Naive thymus-derived CD4-positive, alpha-beta T cell (primary cell): ENCODE measurements around the gene DIPK1C. TPM values are rescaled to one million over a fixed set of nuclear protein-coding genes. Genes with fewer than 3 reads are reported as not detected.

Experiments
- ATAC-seq: fragments of 150-1000 bp; cut with Tn5 transposase; 2 replicates; pipeline ENCODE4 v1.10.0; 2021; ENCODE audit warnings: mild to moderate bottlenecking, moderate library complexity
- CTCF ChIA-PET: fragments of 350-600 bp; sonication (Branson Sonifier 250); formaldehyde crosslinking; loops from one replicate; lab custom pipeline; 2021; ENCODE audit warnings: antibody characterized with exemption; lab: Charles Lee
- POLR2A ChIA-PET: fragments of 350-600 bp; sonication (Branson Sonifier 250); formaldehyde crosslinking; loops from one replicate; lab custom pipeline; 2021; ENCODE audit warnings: antibody characterized with exemption, inconsistent platforms; lab: Charles Lee
- DNase-seq, 9 donors: peaks; one replicate each; pipeline versions ENCODE4 v3.0.0 to v3.0.0-alpha.2; 2020 to 2022; ENCODE audit warnings: mixed read lengths in 1 of 9
- H3K27ac ChIP-seq: one replicate; pipeline ENCODE4 v1.7.0; 2013; ENCODE audit warnings: mild to moderate bottlenecking, low read depth, low read length, moderate library complexity
- H3K27me3 ChIP-seq, 2 donors: one replicate each; pipeline ENCODE4 v1.7.0; 2013; ENCODE audit warnings: low read length in 2 of 2, mild to moderate bottlenecking in 2 of 2, moderate library complexity in 2 of 2; ENCODE audit not compliant: control insufficient read depth in 2 of 2, insufficient read depth in 2 of 2
- H3K36me3 ChIP-seq, 3 experiments: 1 replicate in 2 of 3; 2 replicates in 1 of 3; pipeline ENCODE4 v1.7.0; 2013; ENCODE audit warnings: low read length in 3 of 3, mild to moderate bottlenecking in 3 of 3, moderate library complexity in 1 of 3; ENCODE audit not compliant: insufficient read depth in 3 of 3, control insufficient read depth in 2 of 3
- H3K4me1 ChIP-seq, 2 donors: one replicate each; pipeline ENCODE4 v1.7.0; 2013; ENCODE audit warnings: low read length in 2 of 2, mild to moderate bottlenecking in 2 of 2, moderate library complexity in 1 of 2; ENCODE audit not compliant: control insufficient read depth in 2 of 2, insufficient read depth in 2 of 2
- H3K4me3 ChIP-seq: 2 replicates; pipeline ENCODE4 v1.7.0; 2013; ENCODE audit warnings: mild to moderate bottlenecking, low read length
- H3K9me3 ChIP-seq, 3 experiments: 1 replicate in 2 of 3; 2 replicates in 1 of 3; pipeline ENCODE4 v1.7.0; 2013; ENCODE audit warnings: low read length in 3 of 3; ENCODE audit not compliant: control insufficient read depth in 2 of 3
- H3K27ac Mint-ChIP-seq, 9 donors: one replicate each; pipeline ENCODE4 v1.8.0; 2020 to 2022; ENCODE audit warnings: mixed read lengths in 9 of 9, mild to moderate bottlenecking in 8 of 9, moderate library complexity in 5 of 9, inconsistent platforms in 2 of 9
- H3K27me3 Mint-ChIP-seq, 5 donors: one replicate each; pipeline ENCODE4 v1.8.0; 2021 to 2022; ENCODE audit warnings: mixed read lengths in 5 of 5, mild to moderate bottlenecking in 1 of 5
- H3K36me3 Mint-ChIP-seq, 5 donors: one replicate each; pipeline ENCODE4 v1.8.0; 2020 to 2022; ENCODE audit warnings: mixed read lengths in 5 of 5, mild to moderate bottlenecking in 3 of 5, inconsistent platforms in 1 of 5
- H3K4me1 Mint-ChIP-seq, 7 donors: one replicate each; pipeline ENCODE4 v1.8.0; 2020 to 2022; ENCODE audit warnings: mixed read lengths in 7 of 7, mild to moderate bottlenecking in 3 of 7, inconsistent platforms in 1 of 7
- H3K4me3 Mint-ChIP-seq, 10 donors: one replicate each; pipeline ENCODE4 v1.8.0; 2020 to 2022; ENCODE audit warnings: mild to moderate bottlenecking in 10 of 10, mixed read lengths in 10 of 10, moderate library complexity in 6 of 10, inconsistent platforms in 2 of 10
- H3K9me3 Mint-ChIP-seq, 11 donors: one replicate each; pipeline ENCODE4 v1.8.0; 2020 to 2022; ENCODE audit warnings: mixed read lengths in 11 of 11, mild to moderate bottlenecking in 4 of 11, inconsistent platforms in 1 of 11, moderate library complexity in 1 of 11
- intact Hi-C, 2 donors: fragments of 100-400 bp; cut with micrococcal nuclease; formaldehyde crosslinking; loops; one replicate each; pipeline ENCODE4 v1.15.1; 2023
- polyA plus RNA-seq, 2 donors: library from polyadenylated mRNA; unstranded; fragments of 300-500 nt; fragmentation: Illumina TruSeq; gene quantifications; one replicate each; pipeline ENCODE4 v1.2.3, GENCODE V29; 2021
- total RNA-seq, 6 experiments: library from RNA in 5 of 6; stranded (reverse) in 5 of 6; gene quantifications; 1 replicate in 5 of 6; 2 replicates in 1 of 6; pipeline ENCODE4 v1.2.3 and lab custom pipeline; 2021 to 2026

The DIPK1C gene
- total and polyA plus RNA-seq, 7 experiments from 2014 or later = not detected

DNA sequence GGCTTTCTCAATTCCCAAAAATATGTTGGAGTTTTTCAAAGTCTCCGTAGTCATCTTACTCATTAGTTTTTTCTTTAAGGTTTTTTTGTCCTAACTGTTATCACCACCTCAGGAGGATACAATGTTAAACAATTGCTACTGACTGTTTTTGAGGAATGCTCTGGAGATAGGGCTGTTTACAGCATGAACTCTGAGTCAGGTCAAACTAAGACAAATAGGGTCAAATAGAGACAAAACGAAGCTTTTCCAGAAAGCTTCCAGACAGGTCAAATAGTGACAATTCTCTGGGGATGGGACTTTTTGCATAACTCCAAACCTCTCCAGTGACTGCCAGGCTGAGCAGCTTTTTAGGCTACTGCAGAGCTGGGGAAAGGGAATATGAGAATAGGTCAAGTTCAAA lies 15.2 kb upstream of the DIPK1C start:
- intact Hi-C loops = no loop called here
- Histone ChIP-seq H3K9me3 (no peaks in the 10 kb centered on the region), H3K4me3 (no peak overlapping the region), H3K27me3 (no peaks in the 10 kb centered on the region), H3K36me3 (no peaks in the 10 kb centered on the region), H3K4me1 (no peaks in the 10 kb centered on the region), H3K27ac (no peak overlapping the region)
- ATAC-seq (no peak), DNase-seq (no peak)
- CTCF ChIA-PET = no interaction called here
- no peaks in the 10 kb centered on the region for H3K36me3 Mint-ChIP-seq
- no peak overlapping the region for H3K27ac Mint-ChIP-seq
- no peak overlapping the region for H3K4me3 Mint-ChIP-seq
- no peaks in the 10 kb centered on the region for H3K4me1 Mint-ChIP-seq
- POLR2A ChIA-PET = no interaction called here
- H3K9me3 Mint-ChIP-seq = peaks cover 0 to 12% (median 5%) of the 10 kb centered on the region in 11 donors
- H3K27me3 Mint-ChIP-seq = peaks cover 0 to 24% (median 0%) of the 10 kb centered on the region in 5 donors

- peaks cover 0 to 29% (median 0%) of the 10 kb centered on the region in 5 donors for H3K27me3 Mint-ChIP-seq
- H3K36me3 Mint-ChIP-seq = no peaks in the 10 kb centered on the region
- Histone ChIP-seq H3K9me3 (no peaks in the 10 kb centered on the region), H3K27ac (no peak overlapping the region), H3K4me3 (no peak overlapping the region), H3K27me3 (no peaks in the 10 kb centered on the region), H3K4me1 (no peaks in the 10 kb centered on the region), H3K36me3 (no peaks in the 10 kb centered on the region)
- POLR2A ChIA-PET = no interaction called here
- DNase-seq (no peak), ATAC-seq (no peak)
- no peak overlapping the region for H3K27ac Mint-ChIP-seq
- peaks cover 0 to 12% (median 5%) of the 10 kb centered on the region in 11 donors for H3K9me3 Mint-ChIP-seq
- CTCF ChIA-PET = no interaction called here
- intact Hi-C loops = no loop called here
- no peak overlapping the region for H3K4me3 Mint-ChIP-seq
- peaks cover 0 to 15% (median 0%) of the 10 kb centered on the region in 7 donors for H3K4me1 Mint-ChIP-seq
These were observed 11.5 kb upstream of the DIPK1C start for GRCh38 chr18:74468547-74469061.

GRCh38 chr18:74465775-74466174 lies 8.7 kb upstream of the DIPK1C start:
- H3K36me3 ChIP-seq = no peaks in the 10 kb centered on the region
- H3K27me3 Mint-ChIP-seq = peaks cover 0 to 36% (median 0%) of the 10 kb centered on the region in 5 donors
- no peak overlapping the region for H3K27ac Mint-ChIP-seq
- CTCF ChIA-PET = interaction anchor here (1.0 kb wide), 1 partner anchor 12 kb away, joined by 4 read pairs; no protein-coding TSS in a partner anchor
- H3K9me3 ChIP-seq = no peaks in the 10 kb centered on the region
- no peaks in the 10 kb centered on the region for H3K4me1 ChIP-seq
- H3K27ac ChIP-seq = no peak overlapping the region
- H3K4me3 ChIP-seq = no peak overlapping the region
- intact Hi-C loops = no loop called here
- H3K9me3 Mint-ChIP-seq = peaks cover 0 to 12% (median 5%) of the 10 kb centered on the region in 11 donors
- no peak overlapping the region for H3K4me3 Mint-ChIP-seq
- H3K27me3 ChIP-seq = no peaks in the 10 kb centered on the region
- H3K36me3 Mint-ChIP-seq = no peaks in the 10 kb centered on the region
- H3K4me1 Mint-ChIP-seq = peaks cover 0 to 15% (median 0%) of the 10 kb centered on the region in 7 donors
- no peak for DNase-seq
- ATAC-seq = no peak
- POLR2A ChIA-PET = no interaction called here

- no peak overlapping the region for H3K27ac Mint-ChIP-seq
- Histone ChIP-seq H3K4me1 (no peaks in the 10 kb centered on the region), H3K9me3 (no peaks in the 10 kb centered on the region), H3K4me3 (no peak overlapping the region), H3K27me3 (no peaks in the 10 kb centered on the region), H3K36me3 (no peaks in the 10 kb centered on the region), H3K27ac (no peak overlapping the region)
- POLR2A ChIA-PET = no interaction called here
- no peaks in the 10 kb centered on the region for H3K36me3 Mint-ChIP-seq
- H3K4me3 Mint-ChIP-seq = no peak overlapping the region
- H3K9me3 Mint-ChIP-seq = no peaks in the 10 kb centered on the region
- intact Hi-C loops = no loop called here
- ATAC-seq (no peak), DNase-seq (no peak)
- CTCF ChIA-PET = no interaction called here
- peaks cover 0 to 21% (median 7%) of the 10 kb centered on the region in 7 donors for H3K4me1 Mint-ChIP-seq
- H3K27me3 Mint-ChIP-seq = peaks cover 0 to 45% (median 0%) of the 10 kb centered on the region in 5 donors
These were observed 6.9 kb upstream of the DIPK1C start for GRCh38 chr18:74463983-74464382.

DNA sequence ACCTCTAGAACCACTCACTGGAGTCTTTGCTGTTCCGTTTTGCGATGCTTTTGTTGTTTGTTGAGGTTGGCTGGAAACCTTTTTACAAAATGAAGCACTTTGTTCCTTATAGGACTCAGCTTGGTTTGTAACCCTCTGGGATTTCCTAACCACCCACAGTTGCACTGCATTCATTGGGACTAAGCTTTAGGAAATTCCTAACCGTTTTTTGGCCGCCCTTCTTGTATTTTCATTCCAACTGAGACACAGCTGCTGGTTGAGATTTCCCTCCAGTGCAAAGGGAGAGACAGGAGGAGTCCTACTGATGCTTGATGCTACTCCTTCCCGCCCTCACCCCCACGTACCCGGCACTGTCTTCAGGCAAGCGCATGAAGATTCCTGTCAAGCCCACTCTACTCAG lies 6.1 kb upstream of the DIPK1C start:
- no peaks in the 10 kb centered on the region for H3K9me3 ChIP-seq
- Mint-ChIP-seq H3K27me3 (peaks cover 0 to 45% (median 3%) of the 10 kb centered on the region in 5 donors), H3K36me3 (no peaks in the 10 kb centered on the region), H3K9me3 (no peaks in the 10 kb centered on the region), H3K4me1 (peaks cover 0 to 24% (median 14%) of the 10 kb centered on the region in 7 donors), H3K27ac (no peak overlapping the region), H3K4me3 (no peak overlapping the region)
- no peak for DNase-seq
- H3K4me3 ChIP-seq = no peak overlapping the region
- ATAC-seq = no peak
- intact Hi-C loops = no loop called here
- no peak overlapping the region for H3K27ac ChIP-seq
- H3K36me3 ChIP-seq = no peaks in the 10 kb centered on the region
- POLR2A ChIA-PET = interaction anchor here (0.6 kb wide), 1 partner anchor 115 kb away, joined by 4 read pairs; no protein-coding TSS in a partner anchor
- H3K27me3 ChIP-seq = no peaks in the 10 kb centered on the region
- no peaks in the 10 kb centered on the region for H3K4me1 ChIP-seq
- CTCF ChIA-PET = interaction anchor here (1.0 kb wide), 1 partner anchor 63 kb away, joined by 3 read pairs; no protein-coding TSS in a partner anchor

- DNase-seq (no peak), ATAC-seq (no peak)
- Histone ChIP-seq H3K4me1 (peaks cover 0 to 4% of the 10 kb centered on the region in 2 donors), H3K36me3 (no peaks in the 10 kb centered on the region), H3K4me3 (no peak overlapping the region), H3K27me3 (no peaks in the 10 kb centered on the region), H3K27ac (no peak overlapping the region), H3K9me3 (no peaks in the 10 kb centered on the region)
- POLR2A ChIA-PET = interaction anchor here (0.5 to 1.0 kb wide), 2 partner anchors 8 to 14 kb away, joined by 3 read pairs; no protein-coding TSS in a partner anchor
- Mint-ChIP-seq H3K36me3 (no peaks in the 10 kb centered on the region), H3K4me1 (peaks cover 0 to 30% (median 28%) of the 10 kb centered on the region in 7 donors), H3K27me3 (peaks cover 14 to 49% (median 16%) of the 10 kb centered on the region in 5 donors), H3K4me3 (no peak overlapping the region), H3K9me3 (no peaks in the 10 kb centered on the region), H3K27ac (no peak overlapping the region)
- CTCF ChIA-PET = no interaction called here
- intact Hi-C loops = no loop called here
These were observed 3.7 kb upstream of the DIPK1C start for GRCh38 chr18:74460825-74461224.

DNA sequence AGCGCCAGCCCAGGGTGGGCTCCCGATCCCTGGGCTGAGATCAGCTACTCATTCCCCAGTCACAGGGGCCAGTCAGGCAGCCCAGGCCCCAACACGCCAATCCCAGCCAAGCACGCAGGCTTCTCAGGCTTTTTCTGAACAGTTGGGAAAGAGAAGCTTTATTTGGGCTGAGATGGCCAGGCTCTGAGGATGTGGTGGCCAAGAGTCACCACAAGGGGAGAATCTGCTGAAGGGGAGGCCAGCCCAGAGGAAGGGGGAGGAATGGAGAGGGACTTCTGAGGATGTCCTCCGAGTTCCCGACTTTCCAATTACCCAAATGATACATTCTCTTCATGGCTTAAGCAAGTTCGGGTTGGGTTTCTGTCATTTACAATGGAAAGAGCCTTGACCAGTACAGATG lies 2.8 kb upstream of the DIPK1C start:
- H3K4me3 Mint-ChIP-seq = no peak overlapping the region
- DNase-seq = no peak
- Histone ChIP-seq H3K9me3 (no peaks in the 10 kb centered on the region), H3K27ac (no peak overlapping the region), H3K36me3 (no peaks in the 10 kb centered on the region), H3K4me1 (peaks cover 0 to 4% of the 10 kb centered on the region in 2 donors), H3K27me3 (no peaks in the 10 kb centered on the region), H3K4me3 (no peak overlapping the region)
- intact Hi-C loops = no loop called here
- H3K27me3 Mint-ChIP-seq = peaks cover 14 to 57% (median 24%) of the 10 kb centered on the region in 5 donors
- H3K36me3 Mint-ChIP-seq = no peaks in the 10 kb centered on the region
- no peaks in the 10 kb centered on the region for H3K9me3 Mint-ChIP-seq
- no peak for ATAC-seq
- ChIA-PET CTCF (interaction anchor here (1.2 kb wide), 1 partner anchor 118 kb away, joined by 3 read pairs; no protein-coding TSS in a partner anchor), POLR2A (interaction anchor here (1.0 kb wide), 1 partner anchor 13 kb away, joined by 3 read pairs; no protein-coding TSS in a partner anchor)
- no peak overlapping the region for H3K27ac Mint-ChIP-seq
- peaks cover 0 to 32% (median 28%) of the 10 kb centered on the region in 7 donors for H3K4me1 Mint-ChIP-seq
